NCI-H2081 treated with DMSO at 0.1 percent for 48 hours (cell line): Measurements from ENCODE around the gene MCM9.

Source experiments
- DNase-seq: peaks from one replicate; lab custom pipeline; 2025; lab: John Stamatoyannopoulos, UW

The MCM9 gene

DNA sequence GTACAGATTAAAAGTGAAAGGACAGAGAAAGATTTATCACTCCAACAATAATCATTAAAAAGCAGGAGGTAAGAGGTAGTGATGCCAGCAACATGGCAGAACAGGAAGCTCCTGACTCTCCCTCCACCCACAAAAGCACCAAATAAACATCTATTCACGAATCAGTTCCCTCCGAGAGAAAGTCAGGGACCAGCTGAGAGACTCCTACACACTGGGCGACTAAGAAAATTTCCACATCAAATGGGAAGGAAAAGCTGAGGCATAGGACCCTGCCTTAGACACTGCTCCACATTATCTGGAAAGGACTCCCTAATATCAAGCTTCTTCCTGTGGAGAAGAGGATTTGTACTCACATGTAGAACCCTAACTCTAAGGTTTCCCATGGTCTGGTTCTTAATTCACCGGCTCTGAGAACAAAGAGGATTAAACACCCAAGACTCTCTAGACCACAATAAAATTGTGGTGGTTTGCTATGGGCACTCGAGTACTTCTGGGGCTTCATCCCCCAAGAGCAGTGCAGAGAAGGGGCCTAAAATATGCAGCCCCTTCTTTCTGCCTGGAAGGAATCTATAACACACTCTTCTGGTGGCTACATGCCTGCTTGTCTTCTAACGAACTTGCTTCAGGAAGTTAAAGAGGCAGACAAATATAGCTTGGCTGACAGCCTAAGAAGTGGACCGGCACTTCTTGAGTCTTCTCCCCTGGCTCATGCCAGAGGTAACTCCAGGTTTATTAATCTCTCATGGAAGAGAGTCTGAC is 70.4 kb downstream of the MCM9 start:
- no peak for DNase-seq

DNA sequence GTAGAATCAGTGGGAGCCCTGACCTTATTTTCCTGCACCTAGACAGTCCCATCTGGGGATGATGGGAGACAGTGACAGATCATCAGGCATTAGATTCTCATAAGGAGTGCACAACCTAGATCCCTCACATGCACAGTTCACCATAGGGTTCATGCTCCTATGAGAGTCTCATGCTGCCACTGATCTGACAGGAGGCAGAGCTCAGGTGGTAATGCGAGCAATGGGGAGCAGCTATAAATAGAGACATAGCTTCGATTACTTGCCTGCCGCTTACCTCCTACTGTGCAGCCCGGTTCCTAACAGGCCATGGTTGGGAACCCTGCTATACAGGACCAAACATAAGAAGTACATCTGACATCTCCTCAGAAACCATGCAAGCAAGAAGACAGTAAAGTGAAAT is 72.5 kb downstream of the MCM9 start:
- DNase-seq: no peak

GRCh38 chr6:118860880-118861279 is 74.1 kb downstream of the MCM9 start:
- DNase-seq: no peak

- DNase-seq: no peak
Measured at GRCh38 chr6:118860363-118860762, 74.6 kb downstream of the MCM9 start.

GRCh38 chr6:118859517-118860064 is 75.4 kb downstream of the MCM9 start:
- no peak for DNase-seq

GRCh38 chr6:118856301-118856700 is 78.7 kb downstream of the MCM9 start:
- DNase-seq: no peak

- DNase-seq: no peak
Measured at GRCh38 chr6:118853408-118853807, 81.6 kb downstream of the MCM9 start.

- no peak for DNase-seq
Measured at GRCh38 chr6:118844915-118845314, 90.0 kb downstream of the MCM9 start.

DNA sequence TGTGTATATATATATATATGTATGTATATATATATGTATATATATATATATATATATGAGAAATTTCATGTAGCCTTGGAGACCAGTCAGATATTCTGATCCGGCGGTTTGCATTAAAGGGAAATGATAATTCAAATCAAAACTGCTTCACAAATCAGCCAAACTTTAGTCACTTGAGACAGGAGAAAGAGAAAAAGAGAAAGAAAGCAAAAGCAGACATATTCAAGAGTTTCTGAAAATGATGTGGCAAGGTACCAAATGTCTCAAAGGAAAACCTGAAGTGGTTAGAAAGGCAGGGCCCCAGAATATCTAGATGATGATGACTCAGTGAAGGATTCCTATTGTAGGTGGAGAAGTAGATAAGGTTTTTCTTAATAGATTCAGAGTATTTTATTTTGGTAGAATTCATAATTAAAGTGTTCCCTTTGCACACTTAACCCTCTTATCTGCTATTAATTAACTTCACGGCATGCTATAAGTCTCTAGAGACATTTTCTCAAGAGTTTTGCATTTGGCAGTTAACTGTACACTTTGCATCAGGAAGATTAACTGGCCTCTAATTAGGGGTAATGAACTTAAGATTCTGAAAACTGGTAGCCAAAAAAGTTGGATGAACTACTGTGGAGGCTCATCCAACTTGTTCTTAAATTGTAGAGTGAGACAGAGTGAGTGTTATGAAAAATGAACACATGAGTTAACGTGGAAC is 91.1 kb downstream of the MCM9 start:
- no peak for DNase-seq

DNA sequence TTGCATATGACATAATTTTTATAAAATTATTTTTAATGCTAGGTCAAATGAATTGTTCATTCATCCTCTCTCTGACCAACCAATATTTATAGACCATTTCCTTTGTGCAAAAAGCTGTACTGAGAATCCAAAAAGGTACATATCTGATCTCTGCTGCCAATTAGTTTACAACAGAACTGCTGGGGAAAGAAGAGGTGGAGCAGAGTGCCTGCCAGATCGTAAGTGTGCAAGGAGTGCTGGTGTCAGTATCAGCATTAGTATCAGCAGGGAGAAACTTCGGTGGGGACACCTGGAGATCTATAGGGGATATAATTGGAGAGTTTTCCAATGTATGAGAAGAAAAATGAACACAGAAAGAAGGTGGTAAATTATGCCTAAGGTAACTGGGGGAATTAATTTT is 104.3 kb downstream of the MCM9 start:
- DNase-seq: no peak

DNA sequence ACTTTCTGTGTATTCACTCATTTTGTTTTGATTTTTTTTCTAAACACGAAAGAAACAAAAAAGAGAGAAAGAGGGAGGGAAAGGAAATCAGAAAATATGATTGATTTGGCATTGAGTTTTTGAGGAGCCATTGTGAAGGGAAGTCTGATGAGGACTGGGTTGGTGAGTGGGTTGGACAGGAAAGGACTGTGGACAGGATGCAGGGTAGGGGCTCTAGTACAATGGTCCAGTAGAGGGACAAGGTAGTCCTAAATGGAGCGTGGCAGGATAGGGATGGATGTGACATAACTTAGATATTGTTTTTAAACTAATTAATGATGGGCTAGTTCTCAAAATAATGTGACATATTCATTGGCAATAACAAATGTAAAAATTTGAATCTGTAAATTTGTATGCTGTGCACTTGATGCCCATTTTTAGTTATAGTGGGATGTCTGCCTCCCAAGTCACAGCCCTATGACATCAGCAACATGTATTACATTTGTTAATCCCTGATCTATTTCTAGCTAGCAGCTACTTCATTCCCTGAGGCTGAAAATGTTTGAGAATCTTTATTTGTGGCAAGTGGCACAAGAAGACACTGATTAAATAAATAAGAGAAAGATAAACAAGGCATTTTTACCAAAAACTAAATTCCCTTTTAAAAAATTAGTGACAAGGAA is 105.0 kb downstream of the MCM9 start:
- no peak for DNase-seq

DNA sequence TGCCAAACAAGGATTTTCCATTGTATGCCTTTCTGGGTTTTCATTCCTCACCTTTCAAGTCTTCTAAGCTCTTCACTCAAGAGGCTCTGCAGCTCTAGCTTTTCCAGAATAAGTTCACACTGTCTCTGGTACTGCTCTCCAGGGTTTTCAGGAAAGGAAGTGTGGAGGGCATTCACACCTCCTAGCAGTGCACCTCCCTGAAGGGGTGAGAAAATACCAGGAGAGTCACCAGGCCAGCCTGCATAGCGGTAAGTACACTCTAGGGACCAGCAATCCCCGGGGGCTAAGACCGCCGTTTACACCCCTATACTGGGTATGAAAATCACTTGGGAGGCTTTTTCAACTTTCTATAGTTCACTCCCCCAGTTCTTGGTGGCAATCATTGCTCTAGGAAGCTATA is 108.9 kb downstream of the MCM9 start:
- no peak for DNase-seq

DNA sequence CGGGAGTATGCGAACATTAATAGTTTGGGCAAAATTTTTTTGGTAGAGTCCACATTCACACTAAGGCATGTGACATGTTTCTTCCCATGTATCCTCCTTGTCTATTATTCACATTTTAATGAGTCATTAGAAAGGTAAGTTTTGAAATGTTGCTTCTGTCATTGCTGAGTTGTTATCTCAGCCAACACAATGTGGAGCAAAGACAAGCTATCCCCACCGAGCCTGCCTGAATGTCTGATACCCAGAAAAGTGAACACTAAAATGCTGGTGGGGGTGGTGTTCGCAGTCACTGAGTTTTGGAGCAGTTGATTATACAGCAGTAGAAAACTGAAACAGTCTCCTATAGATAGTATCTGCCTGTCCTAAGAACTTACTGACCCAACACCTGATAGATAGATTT is 109.3 kb downstream of the MCM9 start:
- no peak for DNase-seq

GRCh38 chr6:118815495-118815894 is 119.5 kb downstream of the MCM9 start:
- no peak for DNase-seq

DNA sequence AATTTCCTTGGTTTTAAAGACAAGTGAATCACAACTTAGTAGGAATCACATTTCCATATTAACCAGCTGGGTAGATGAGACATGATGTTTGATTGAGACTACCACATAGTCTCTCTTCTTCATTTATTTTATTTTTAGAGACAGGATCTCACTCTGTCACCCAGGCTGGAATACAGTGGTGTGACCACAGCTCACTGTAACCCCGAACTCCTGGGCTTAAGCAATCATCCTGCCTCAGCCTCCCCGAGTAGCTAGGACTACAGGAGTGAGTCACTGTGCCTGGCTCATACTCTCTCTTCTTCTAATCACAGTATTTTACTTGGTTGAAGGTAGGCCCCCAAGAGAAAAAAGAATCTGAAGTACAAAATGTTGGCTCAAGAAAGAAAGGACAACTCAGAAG is 121.2 kb downstream of the MCM9 start:
- no peak for DNase-seq

- DNase-seq: no peak
Measured at GRCh38 chr6:118812970-118813369, 122.0 kb downstream of the MCM9 start.

GRCh38 chr6:118810420-118811027 is 124.4 kb downstream of the MCM9 start:
- no peak for DNase-seq

DNA sequence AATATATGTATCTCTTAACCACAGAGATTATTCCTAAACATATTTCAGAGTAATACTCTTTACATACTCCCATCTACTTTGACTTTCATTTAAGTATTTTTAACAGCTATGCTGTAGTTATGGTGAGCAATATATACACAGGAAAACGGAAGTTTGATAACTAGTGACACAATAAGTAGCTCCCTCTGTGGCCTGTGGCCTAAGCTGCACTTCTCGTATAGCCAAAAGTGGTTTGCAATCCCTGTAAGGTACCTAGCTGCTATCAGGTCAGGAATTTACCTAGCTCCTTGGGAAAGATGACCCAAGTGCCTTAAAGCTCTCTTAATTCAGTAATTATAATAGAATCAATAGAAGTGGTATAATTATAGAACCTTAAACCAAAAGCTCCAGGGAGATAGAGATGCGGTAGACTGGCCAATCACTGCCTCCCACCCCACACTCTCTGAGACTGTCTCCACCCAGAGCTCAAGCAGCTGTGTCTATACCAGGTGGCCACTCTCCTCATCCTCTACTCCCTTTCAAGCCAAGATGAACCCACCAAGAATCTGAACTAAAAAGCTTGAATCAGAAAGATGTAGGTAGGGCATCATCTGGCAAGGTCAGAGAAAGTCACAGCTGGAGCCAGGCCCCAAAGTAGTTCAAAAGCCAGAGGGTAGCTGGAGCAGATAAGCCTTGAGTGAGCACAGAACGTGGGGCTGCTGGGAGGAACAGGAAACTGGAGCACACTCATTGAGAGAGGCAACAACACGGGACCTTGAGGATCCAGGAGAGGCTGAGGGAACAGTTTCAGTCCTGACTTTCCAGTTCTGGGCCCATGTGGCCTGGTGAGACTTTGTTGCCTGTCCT is 125.9 kb downstream of the MCM9 start:
- no peak for DNase-seq

GRCh38 chr6:118804091-118804490 is 130.9 kb downstream of the MCM9 start:
- no peak for DNase-seq

- DNase-seq: no peak
Measured at GRCh38 chr6:118801257-118801656, 133.7 kb downstream of the MCM9 start.

DNA sequence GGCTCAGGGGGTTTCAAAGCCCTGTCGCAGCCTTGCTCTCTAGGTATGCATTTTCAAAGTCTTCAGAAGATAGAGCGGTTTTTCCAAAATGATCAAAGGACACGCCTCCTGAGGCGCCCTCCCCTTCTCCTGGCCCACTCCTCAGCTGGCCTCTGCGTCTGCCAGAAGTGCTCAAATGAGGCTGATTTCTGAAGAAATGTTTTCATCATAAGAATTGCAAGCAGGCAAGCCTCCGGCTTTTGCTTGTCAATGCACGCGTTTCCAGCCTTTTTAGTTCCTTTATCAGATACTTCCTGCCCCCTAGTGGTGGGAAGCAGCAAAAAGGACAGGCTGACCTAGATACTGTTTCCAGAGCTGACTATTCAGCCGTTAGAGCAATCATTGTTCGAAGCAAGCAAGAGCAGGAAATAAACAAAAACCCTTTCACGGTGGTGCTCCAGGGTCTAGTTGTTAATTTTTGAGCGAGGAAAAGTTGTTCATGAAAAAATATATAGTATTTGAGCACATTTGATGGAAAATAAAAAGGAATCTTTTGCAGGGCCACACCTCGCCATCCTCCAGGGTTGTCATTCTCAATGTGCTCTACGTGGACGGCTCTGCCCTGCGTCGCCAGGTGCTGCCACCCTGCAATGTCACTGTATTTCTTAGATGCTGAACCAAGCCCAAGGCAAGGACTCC is 134.4 kb downstream of the MCM9 start:
- peak; percentile 57 for DNase-seq
